H1 (cell line): ENCODE measurements around the gene DYDC2. TPM values are rescaled to one million over a fixed set of nuclear protein-coding genes. Genes with fewer than 3 reads are reported as not detected.

Source experiments
- CTCF ChIA-PET: fragments of 300-600 bp; sonication (Branson Sonifier 250); formaldehyde crosslinking; loops from one replicate; lab custom pipeline; 2021; ENCODE audit not compliant: partially characterized antibody; lab: Charles Lee
- POLR2A ChIA-PET: fragments of 300-600 bp; sonication (Branson Sonifier 250); formaldehyde crosslinking; loops from one replicate; lab custom pipeline; 2021; ENCODE audit warnings: inconsistent platforms; ENCODE audit not compliant: partially characterized antibody; lab: Charles Lee
- DNase-seq, 2 experiments: peaks; one replicate each; pipeline versions ENCODE4 v3.0.0 to v3.0.0-alpha.2; 2010 to 2022; ENCODE audit warnings: low spot score in 2 of 2, low read depth in 1 of 2, mixed read lengths in 1 of 2
- FAIRE-seq: peaks from 2 replicates; lab custom pipeline; 2011; peaks lifted over from hg19 to GRCh38; lab: Jason Lieb, UNC
- H2AFZ ChIP-seq: 2 replicates; pipeline ENCODE4 v1.8.1; 2012; ENCODE audit warnings: low read length, inconsistent platforms
- H2AK5ac ChIP-seq: 2 replicates; pipeline ENCODE4 v1.6.1; 2013; ENCODE audit warnings: low read depth, low read length
- H2BK120ac ChIP-seq: replicated peaks from 2 replicates; pipeline ENCODE3; 2013; ENCODE audit warnings: low read depth, low read length, inconsistent platforms
- H2BK12ac ChIP-seq: 2 replicates; pipeline ENCODE4 v1.6.1; 2013; ENCODE audit warnings: low read depth, low read length
- H2BK15ac ChIP-seq: 2 replicates; pipeline ENCODE4 v1.6.1; 2013; ENCODE audit warnings: low read length
- H2BK20ac ChIP-seq: 2 replicates; pipeline ENCODE4 v1.6.1; 2013; ENCODE audit warnings: low read length
- H2BK5ac ChIP-seq: 2 replicates; pipeline ENCODE4 v1.6.1; 2013; ENCODE audit warnings: low read depth, low read length
- H3K14ac ChIP-seq: 2 replicates; pipeline ENCODE4 v1.6.1; 2013; ENCODE audit warnings: inconsistent platforms; ENCODE audit not compliant: insufficient read length
- H3K18ac ChIP-seq: 2 replicates; pipeline ENCODE4 v1.6.1; 2013; ENCODE audit warnings: low read length; ENCODE audit errors: extremely low read depth
- H3K23ac ChIP-seq: 2 replicates; pipeline ENCODE4 v1.6.1; 2013; ENCODE audit warnings: inconsistent platforms; ENCODE audit not compliant: insufficient read length
- H3K23me2 ChIP-seq: 2 replicates; pipeline ENCODE4 v1.6.1; 2013; ENCODE audit warnings: low read depth, low read length
- H3K27ac ChIP-seq: 2 replicates; pipeline ENCODE4 v1.6.1; 2011; ENCODE audit warnings: low read depth, low read length, inconsistent platforms
- H3K27me3 ChIP-seq, 4 experiments: replicated peaks in 1 of 4; 1 replicate in 1 of 4; 2 replicates in 3 of 4; pipeline versions ENCODE4 v1.6.1 to v1.8.1; 2011 to 2013; ENCODE audit warnings: low read length in 3 of 4, mild to moderate bottlenecking in 3 of 4, inconsistent platforms in 2 of 4, mixed read lengths in 2 of 4, moderate library complexity in 1 of 4; ENCODE audit not compliant: control insufficient read depth in 3 of 4, insufficient read depth in 3 of 4; ENCODE audit errors: extremely low read depth in 1 of 4
- H3K36me3 ChIP-seq, 4 experiments: 2 replicates each; pipeline versions ENCODE4 v1.6.1 to v1.8.1; 2011 to 2013; ENCODE audit warnings: mild to moderate bottlenecking in 4 of 4, low read length in 3 of 4, moderate library complexity in 2 of 4, control low read depth in 1 of 4, inconsistent platforms in 1 of 4; ENCODE audit not compliant: insufficient read depth in 4 of 4, control insufficient read depth in 2 of 4
- H3K4ac ChIP-seq: replicated peaks from 2 replicates; pipeline ENCODE3; 2013; ENCODE audit warnings: low read length, low read depth, mixed read lengths, inconsistent platforms; ENCODE audit not compliant: insufficient read length
- H3K4me1 ChIP-seq, 4 experiments: replicated peaks in 1 of 4; 1 replicate in 1 of 4; 2 replicates in 3 of 4; pipeline versions ENCODE4 v1.6.1 to v1.8.1; 2011 to 2013; ENCODE audit warnings: low read length in 3 of 4, inconsistent platforms in 2 of 4, mixed read lengths in 1 of 4; ENCODE audit not compliant: insufficient read depth in 4 of 4, control insufficient read depth in 3 of 4
- H3K4me2 ChIP-seq, 2 experiments: 2 replicates each; pipeline versions ENCODE4 v1.6.1 to v1.8.1; 2011 to 2013; ENCODE audit warnings: low read depth in 2 of 2, low read length in 2 of 2, control low read depth in 1 of 2, inconsistent platforms in 1 of 2, mild to moderate bottlenecking in 1 of 2; ENCODE audit not compliant: insufficient read depth in 1 of 2
- H3K4me3 ChIP-seq, 4 experiments: fragments of 200-600, 300-600 bp in 1 of 4; sonication (generic), shearing (Covaris generic), sonication (Bioruptor Twin) in 1 of 4; 2 replicates each; pipeline versions ENCODE4 v1.5.1 to v1.8.1; 2011 to 2016; ENCODE audit warnings: low read length in 4 of 4, low read depth in 3 of 4, control low read depth in 2 of 4, inconsistent platforms in 2 of 4, mild to moderate bottlenecking in 2 of 4, mixed read lengths in 1 of 4, moderate library complexity in 1 of 4; ENCODE audit not compliant: insufficient read depth in 2 of 4; ENCODE audit errors: extremely low read depth in 1 of 4
- H3K56ac ChIP-seq: replicated peaks from 2 replicates; pipeline ENCODE3; 2013; ENCODE audit warnings: low read depth, mild to moderate bottlenecking, mixed read lengths, low read length, inconsistent platforms; ENCODE audit not compliant: insufficient read length
- H3K79me1 ChIP-seq: 2 replicates; pipeline ENCODE4 v1.6.1; 2013; ENCODE audit warnings: low read depth, low read length, control low read depth
- H3K79me2 ChIP-seq, 2 experiments: 2 replicates each; pipeline versions ENCODE4 v1.6.1 to v1.8.1; 2012 to 2013; ENCODE audit warnings: low read length in 2 of 2, mild to moderate bottlenecking in 2 of 2, inconsistent platforms in 1 of 2; ENCODE audit not compliant: insufficient read depth in 2 of 2, control insufficient read depth in 1 of 2
- H3K9ac ChIP-seq, 4 experiments: replicated peaks in 1 of 4; 1 replicate in 1 of 4; 2 replicates in 3 of 4; pipeline versions ENCODE4 v1.6.1 to v1.8.1; 2011 to 2013; ENCODE audit warnings: low read depth in 3 of 4, low read length in 3 of 4, control low read depth in 2 of 4, mild to moderate bottlenecking in 2 of 4, moderate library complexity in 2 of 4, inconsistent platforms in 1 of 4; ENCODE audit errors: extremely low read depth in 1 of 4
- H3K9me3 ChIP-seq, 2 experiments: 2 replicates each; pipeline versions ENCODE4 v1.6.1 to v1.8.1; 2012 to 2013; ENCODE audit warnings: mild to moderate bottlenecking in 2 of 2, moderate library complexity in 2 of 2, control low read depth in 1 of 2, inconsistent platforms in 1 of 2, low read depth in 1 of 2, low read length in 1 of 2, mixed read lengths in 1 of 2; ENCODE audit not compliant: insufficient read depth in 2 of 2
- H4K20me1 ChIP-seq, 2 experiments: replicated peaks in 1 of 2; 2 replicates each; pipeline versions ENCODE3 to v1.8.1; 2011 to 2013; ENCODE audit warnings: inconsistent platforms in 2 of 2, low read length in 2 of 2, mild to moderate bottlenecking in 1 of 2; ENCODE audit not compliant: insufficient read depth in 2 of 2, control insufficient read depth in 1 of 2
- H4K5ac ChIP-seq: 2 replicates; pipeline ENCODE4 v1.6.1; 2013; ENCODE audit warnings: low read length, low read depth, mixed read lengths, inconsistent platforms; ENCODE audit not compliant: insufficient read length
- H4K8ac ChIP-seq: 2 replicates; pipeline ENCODE4 v1.8.0; 2013; ENCODE audit warnings: mild to moderate bottlenecking, moderate library complexity, low read length, inconsistent platforms; ENCODE audit not compliant: insufficient read depth; ENCODE audit errors: extremely low read depth
- H4K91ac ChIP-seq: replicated peaks from 2 replicates; pipeline ENCODE3; 2013; ENCODE audit warnings: low read length, mixed read lengths, inconsistent platforms; ENCODE audit not compliant: insufficient read length
- ATF2 ChIP-seq: IDR thresholded peaks from 2 replicates; pipeline ENCODE4 v1.6.1; 2012; ENCODE audit warnings: low read length, inconsistent platforms
- BACH1 ChIP-seq: IDR thresholded peaks from 2 replicates; pipeline ENCODE4 v1.6.1; 2012; ENCODE audit warnings: low read length, improper control_type of control experiment
- CBX5 ChIP-seq: fragments of 300-800, 300-1000 bp; sonication (generic); IDR thresholded peaks from 2 replicates; pipeline ENCODE4 v1.7.1; 2016; ENCODE audit warnings: antibody characterized with exemption, low read length, low read depth
- EGR1 ChIP-seq: IDR thresholded peaks from 2 replicates; pipeline ENCODE4 v1.6.1; 2011; ENCODE audit warnings: low read depth, low read length, borderline replicate concordance
- JUN ChIP-seq: IDR thresholded peaks from 2 replicates; pipeline ENCODE4 v1.6.1; 2011; ENCODE audit warnings: low read depth, mild to moderate bottlenecking, improper control_type of control experiment, low read length
- NANOG ChIP-seq: IDR thresholded peaks from 2 replicates; pipeline ENCODE4 v1.6.1; 2011; ENCODE audit warnings: low read length, low read depth, mild to moderate bottlenecking, inconsistent platforms; ENCODE audit not compliant: insufficient read depth, poor library complexity, severe bottlenecking
- RAD21 ChIP-seq, 2 experiments: IDR thresholded peaks in 1 of 2; conservative IDR thresholded peaks in 1 of 2; 2 replicates each; pipeline ENCODE4 v1.6.1; 2011; ENCODE audit warnings: low read depth in 2 of 2, low read length in 2 of 2, improper control_type of control experiment in 1 of 2, inconsistent platforms in 1 of 2, mild to moderate bottlenecking in 1 of 2, moderate library complexity in 1 of 2
- RBBP5 ChIP-seq: IDR thresholded peaks from 2 replicates; pipeline ENCODE4 v1.7.1; 2012; ENCODE audit warnings: low read depth, mild to moderate bottlenecking, inconsistent platforms, low read length, moderate library complexity, borderline replicate concordance
- SIN3A ChIP-seq, 2 experiments: IDR thresholded peaks in 1 of 2; conservative IDR thresholded peaks in 1 of 2; 2 replicates each; pipeline ENCODE4 v1.6.1; 2011 to 2012; ENCODE audit warnings: low read length in 2 of 2, improper control_type of control experiment in 1 of 2, low read depth in 1 of 2, mild to moderate bottlenecking in 1 of 2
- SP1 ChIP-seq: IDR thresholded peaks from 2 replicates; pipeline ENCODE4 v1.6.1; 2011; ENCODE audit warnings: low read depth, low read length
- SUZ12 ChIP-seq: fragments of 200-600 bp; sonication (generic); IDR thresholded peaks from 2 replicates; pipeline ENCODE4 v1.6.1; 2012; ENCODE audit warnings: mild to moderate bottlenecking, inconsistent platforms, low read length, moderate library complexity, mixed read lengths
- WGBS, 2 experiments: shearing (Covaris generic) in 1 of 2; methylation state at CpG; one replicate each; pipeline versions ENCODE4 v1.1.6 to v1.1.7; 2013 to 2015; ENCODE audit warnings: low lambda C conversion rate in 2 of 2, mixed read lengths in 2 of 2, inconsistent platforms in 1 of 2, low coverage in 1 of 2, missing lambda C conversion rate in 1 of 2; ENCODE audit not compliant: insufficient replicate concordance in 2 of 2, insufficient coverage in 1 of 2, insufficient read length in 1 of 2; ENCODE audit errors: extremely low coverage in 1 of 2, missing lambda C conversion rate in 1 of 2; 5-methylcytosine and 5-hydroxymethylcytosine counted together
- polyA plus RNA-seq, 7 experiments: library from polyadenylated mRNA; depleted of rRNA in 3 of 7; stranded (reverse) in 5 of 7; unstranded in 2 of 7; fragments of >200 nt in 5 of 7; fragments of 200-250 nt in 2 of 7; gene quantifications; 1 replicate in 5 of 7; 2 replicates in 1 of 7; 4 replicates in 1 of 7; pipeline versions ENCODE4 v1.2.1 to v1.2.3, GENCODE V29; 2011 to 2013; ENCODE audit warnings: missing spikeins in 2 of 7, mixed read lengths in 2 of 7
- total RNA-seq: library from RNA; stranded (reverse); fragmentation: NEBNext Ultra II Directional; extraction: Animal tissue kit (Norgen Biotek cat#: 25700); gene quantifications from 2 replicates; pipeline ENCODE4 v1.2.1, GENCODE V29; 2021

The DYDC2 gene
- total and polyA plus RNA-seq, 2 of the 8 experiments (the other 6 are each of a cell fraction or from before 2014, with no cell fraction given): 1.5 to 5.2 TPM

DNA sequence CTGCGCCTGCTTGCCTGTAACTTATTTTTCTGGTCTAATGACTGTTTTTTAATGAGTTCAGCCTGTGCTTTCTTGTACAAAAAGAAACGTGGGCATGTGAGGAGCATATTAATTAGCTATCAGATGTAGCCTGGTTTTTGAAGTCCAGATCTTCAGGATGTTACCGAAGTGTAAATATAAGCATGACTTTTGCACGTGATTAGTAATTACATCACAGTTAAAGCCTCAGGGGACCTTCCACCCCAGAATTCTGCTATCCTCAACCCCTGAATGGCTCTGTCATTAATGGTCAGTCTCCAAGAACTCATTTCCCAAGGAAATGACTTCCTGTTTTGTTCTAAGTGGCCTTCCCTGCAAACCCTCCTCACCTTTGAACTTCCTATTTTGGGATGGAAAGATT, 49.6 kb downstream of the DYDC2 start:
- Histone ChIP-seq H3K9ac (no peak overlapping the region), H2AFZ (no peak overlapping the region), H2BK120ac (no peak overlapping the region), H3K4me2 (no peak overlapping the region), H3K4me1 (peaks cover 0 to 5% (median 0%) of the 10 kb centered on the region in 4 experiments; a peak in 4 of 7 replicates), H3K36me3 (no peaks in the 10 kb centered on the region; a peak in 2 of 8 replicates), H2AK5ac (no peak overlapping the region), H4K8ac (no peak overlapping the region), H2BK20ac (no peak overlapping the region), H3K79me1 (no peaks in the 10 kb centered on the region), H4K91ac (no peak overlapping the region), H2BK15ac (no peak overlapping the region), H4K5ac (no peak overlapping the region), H3K4me3 (no peak overlapping the region), H3K79me2 (peaks cover 0 to 7% of the 10 kb centered on the region in 2 experiments; a peak in 1 of 4 replicates), H4K20me1 (peaks cover 2 to 6% of the 10 kb centered on the region in 2 experiments), H3K18ac (no peak overlapping the region), H2BK5ac (no peak overlapping the region), H3K27ac (no peak overlapping the region), H3K56ac (no peak overlapping the region), H3K27me3 (peaks cover 0 to 10% (median 6%) of the 10 kb centered on the region in 4 experiments; a peak in 3 of 7 replicates), H3K14ac (no peak overlapping the region), H3K4ac (no peak overlapping the region), H3K9me3 (no peaks in the 10 kb centered on the region), H2BK12ac (no peak overlapping the region), H3K23ac (no peak overlapping the region), H3K23me2 (peaks cover 9% of the 10 kb centered on the region; the same call in 1 of the 2 replicates)
- FAIRE-seq: no peak
- DNase-seq: no peak
- WGBS, 2 experiments: 92% methylated on average over 4 of the region's 4 CpGs; no CpG with 5 or more reads in 1 of the 2 experiments
- ChIA-PET POLR2A (no interaction called here), CTCF (interaction anchor here (0.9 to 3.8 kb wide), 9 partner anchors 13 to 450 kb away, joined by 3 to 21 read pairs (median 4); no protein-coding TSS in a partner anchor)
- TF ChIP-seq NANOG (no peak), RAD21 (IDR thresholded peaks at IDR 0.05 in 1 of 2, conservative IDR thresholded peaks at IDR 0.05 in 1 of 2; ENCODE audit: low read depth in 2 of 2, low read length in 2 of 2) (no peak), SP1 (no peak), SIN3A (conservative IDR thresholded peaks at IDR 0.05 in 1 of 2, IDR thresholded peaks at IDR 0.05 in 1 of 2; ENCODE audit: low read depth in 1 of 2, low read length in 2 of 2) (no peak), BACH1 (no peak), CBX5 (no peak), JUN (no peak), SUZ12 (no peak), EGR1 (no peak), ATF2 (no peak), RBBP5 (no peak)
